Measurements from ENCODE around the gene MYL10. TPM values are rescaled to one million over a fixed set of nuclear protein-coding genes. Genes with fewer than 3 reads are reported as not detected.

MYL10 gene
- total and polyA plus RNA-seq, 7 donors = 0.23 to 4.4 TPM; not detected in 5

DNA sequence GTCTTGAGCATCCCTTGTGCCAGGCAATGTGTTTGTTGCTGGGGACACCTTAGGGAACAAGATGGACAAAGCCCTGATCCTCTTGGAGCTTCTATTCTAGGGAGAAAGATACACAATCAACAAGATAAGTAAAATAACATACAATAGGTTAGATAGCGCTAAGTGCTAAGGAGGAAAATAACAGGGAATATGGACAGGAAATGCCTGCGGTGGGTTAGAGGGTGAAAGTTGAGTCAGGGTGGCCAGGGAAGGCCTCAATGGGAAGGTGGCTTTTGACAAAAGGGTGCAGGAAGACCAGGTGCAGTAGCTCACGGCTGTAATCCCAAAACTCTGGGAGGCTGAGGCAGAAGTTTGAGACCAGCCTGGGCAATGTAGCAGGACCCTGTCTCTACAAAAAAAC lies 38.3 kb upstream of the MYL10 start:
- TF ChIP-seq CTCF (IDR thresholded peaks at IDR 0.05) = no peak
- intact Hi-C loops (cut with DNase I) = no loop called here
- WGBS, 3 donors = 80 to 91% (median 82%) methylated on average over 3 of the region's 3 CpGs
- ATAC-seq (no peak), DNase-seq (no peak)
- H3K4me3 ChIP-seq = no peak overlapping the region
- H3K27me3 ChIP-seq (ENCODE audit: insufficient read depth in 3 of 3, low read length in 2 of 3) = no peaks in the 10 kb centered on the region
- no peaks in the 10 kb centered on the region for H3K9me3 ChIP-seq
- H3K27ac ChIP-seq = no peak overlapping the region
- H3K4me1 ChIP-seq = peaks cover 15% of the 10 kb centered on the region
- H3K36me3 ChIP-seq (ENCODE audit: insufficient read depth in 1 of 2, low read depth in 1 of 2) = no peaks in the 10 kb centered on the region

DNA sequence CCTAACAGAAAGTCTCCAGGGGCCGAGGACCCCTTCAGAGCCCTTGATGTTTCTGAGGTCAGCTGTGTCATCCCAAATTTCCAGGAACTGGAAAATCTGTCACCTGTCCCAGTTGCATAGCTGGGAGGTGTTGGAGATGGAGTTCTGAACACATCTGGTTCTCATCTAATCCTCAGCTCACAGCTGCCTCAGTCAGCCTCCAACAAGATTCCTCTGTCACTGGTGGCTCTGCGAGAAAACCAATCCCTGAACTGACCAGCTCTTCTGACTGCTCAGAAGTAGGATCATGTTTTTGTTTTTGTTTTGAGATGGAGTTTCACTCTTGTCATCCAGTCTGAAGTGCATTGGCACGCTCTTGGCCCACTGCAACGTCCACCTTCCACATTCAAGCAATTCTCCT lies 37.6 kb upstream of the MYL10 start:
- Histone ChIP-seq H3K27ac (no peak overlapping the region), H3K9me3 (no peaks in the 10 kb centered on the region), H3K27me3 (ENCODE audit: insufficient read depth in 3 of 3, low read length in 2 of 3) (no peaks in the 10 kb centered on the region), H3K4me1 (peaks cover 8% of the 10 kb centered on the region), H3K4me3 (no peak overlapping the region), H3K36me3 (ENCODE audit: insufficient read depth in 1 of 2, low read depth in 1 of 2) (no peaks in the 10 kb centered on the region)
- intact Hi-C loops (cut with DNase I) = no loop called here
- TF ChIP-seq CTCF (IDR thresholded peaks at IDR 0.05) = no peak
- 56 to 67% (median 57%) methylated on average over 4 of the region's 4 CpGs for WGBS, 3 donors
- DNase-seq = no peak
- no peak for ATAC-seq

DNA sequence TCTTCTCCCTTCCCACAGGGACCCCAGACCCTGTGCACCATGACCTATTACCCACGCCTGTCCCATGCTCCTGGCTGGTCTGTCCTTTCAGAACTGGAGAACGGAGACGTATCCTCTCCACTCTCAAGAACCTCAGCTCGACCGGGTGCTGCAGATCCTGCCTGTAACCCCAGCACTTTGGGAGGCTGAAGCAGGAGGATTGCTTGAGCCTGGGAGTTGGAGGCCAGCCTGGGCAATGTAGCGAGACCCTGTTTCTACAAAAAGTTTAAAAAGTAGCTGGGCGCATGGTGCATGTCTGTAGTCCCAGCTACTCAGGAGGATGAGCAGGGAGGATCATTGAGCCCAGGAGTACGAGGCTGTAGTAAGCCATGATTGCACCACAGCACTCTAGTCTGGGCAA lies 37.2 kb upstream of the MYL10 start:
- intact Hi-C loops (cut with DNase I) = no loop called here
- Histone ChIP-seq H3K27me3 (ENCODE audit: insufficient read depth in 3 of 3, low read length in 2 of 3) (no peaks in the 10 kb centered on the region), H3K36me3 (ENCODE audit: insufficient read depth in 1 of 2, low read depth in 1 of 2) (no peaks in the 10 kb centered on the region), H3K4me3 (no peak overlapping the region), H3K9me3 (no peaks in the 10 kb centered on the region), H3K4me1 (peaks cover 3% of the 10 kb centered on the region), H3K27ac (no peak overlapping the region)
- 84 to 93% (median 91%) methylated on average over 8 of the region's 8 CpGs for WGBS, 3 donors
- ATAC-seq (no peak), DNase-seq (no peak)
- no peak for TF ChIP-seq CTCF (IDR thresholded peaks at IDR 0.05)

GRCh38 chr7:101664893-101665471 lies 35.9 kb upstream of the MYL10 start:
- Histone ChIP-seq H3K4me3 (no peak overlapping the region), H3K27me3 (ENCODE audit: insufficient read depth in 3 of 3, low read length in 2 of 3) (no peaks in the 10 kb centered on the region), H3K4me1 (no peaks in the 10 kb centered on the region), H3K36me3 (ENCODE audit: insufficient read depth in 1 of 2, low read depth in 1 of 2) (no peaks in the 10 kb centered on the region), H3K9me3 (no peaks in the 10 kb centered on the region), H3K27ac (no peak overlapping the region)
- intact Hi-C loops (cut with DNase I) = no loop called here
- 78 to 84% (median 82%) methylated on average over 10 of the region's 10 CpGs for WGBS, 3 donors
- no peak for DNase-seq
- TF ChIP-seq CTCF (IDR thresholded peaks at IDR 0.05) = no peak
- no peak for ATAC-seq

- Histone ChIP-seq H3K27me3 (ENCODE audit: insufficient read depth in 3 of 3, low read length in 2 of 3) (no peaks in the 10 kb centered on the region), H3K4me3 (no peak overlapping the region), H3K27ac (no peak overlapping the region), H3K9me3 (no peaks in the 10 kb centered on the region), H3K4me1 (no peaks in the 10 kb centered on the region), H3K36me3 (ENCODE audit: insufficient read depth in 1 of 2, low read depth in 1 of 2) (no peaks in the 10 kb centered on the region)
- WGBS, 3 donors = 55 to 68% (median 65%) methylated on average over 8 to 9 of the region's 9 CpGs
- no peak for TF ChIP-seq CTCF (IDR thresholded peaks at IDR 0.05)
- intact Hi-C loops (cut with DNase I) = no loop called here
- no peak for ATAC-seq
- no peak for DNase-seq
Measured at GRCh38 chr7:101664436-101664835, 35.3 kb upstream of the MYL10 start.
